Epithelial cell of proximal tubule (primary cell): ENCODE measurements around the gene BSG. TPM values are rescaled to one million over a fixed set of nuclear protein-coding genes. Genes with fewer than 3 reads are reported as not detected.

Source experiments
- total RNA-seq: library from RNA; depleted of rRNA; stranded (reverse); fragments of >200 nt; gene quantifications from 2 replicates; pipeline ENCODE4 v1.2.3, GENCODE V29; 2015

Gene BSG
- total RNA-seq, 1 donor from 2014 or later: 705 TPM

Other genes starting within 250 kb of the BSG start
- 12.0 and 21.3 TPM in 2 replicates for gene MIER2, start 227.8 kb upstream of the BSG start, total RNA-seq
- gene C2CD4C, start 163.4 kb upstream of the BSG start, total RNA-seq: 0.12 TPM in 1 of 2 replicates, not detected in the other
- gene SHC2, start 111.6 kb upstream of the BSG start, total RNA-seq: 0.07 and 2.1 TPM in 2 replicates
- gene MADCAM1, start 76.1 kb upstream of the BSG start, total RNA-seq: 0.17 TPM in 1 of 2 replicates, not detected in the other
- gene TPGS1, start 65.1 kb upstream of the BSG start, total RNA-seq: 56.4 and 78.1 TPM in 2 replicates
- 142 and 265 TPM in 2 replicates for gene CDC34, start 40.8 kb upstream of the BSG start, total RNA-seq
- gene GZMM, start 28.5 kb upstream of the BSG start, total RNA-seq: not detected in 2 replicates
- 0.22 TPM in 1 of 2 replicates, not detected in the other for gene HCN2, start 17.3 kb downstream of the BSG start, total RNA-seq
- gene POLRMT, start 60.9 kb downstream of the BSG start, total RNA-seq: 37.9 and 60.0 TPM in 2 replicates
- 0.29 TPM in 1 of 2 replicates, not detected in the other for gene FGF22, start 67.3 kb downstream of the BSG start, total RNA-seq
- gene RNF126, start 90.6 kb downstream of the BSG start, total RNA-seq: 102 and 161 TPM in 2 replicates
- gene FSTL3, start 103.8 kb downstream of the BSG start, total RNA-seq: 199 and 483 TPM in 2 replicates
- gene PRSS57, start 122.9 kb downstream of the BSG start, total RNA-seq: not detected in 2 replicates
- 3.2 and 17.1 TPM in 2 replicates for gene PALM, start 136.3 kb downstream of the BSG start, total RNA-seq
- gene MISP, start 178.5 kb downstream of the BSG start, total RNA-seq: 25.2 and 41.5 TPM in 2 replicates
- gene PTBP1, start 224.9 kb downstream of the BSG start, total RNA-seq: 186 and 453 TPM in 2 replicates
- gene PLPPR3, start 249.4 kb downstream of the BSG start, total RNA-seq: 0.07 and 0.75 TPM in 2 replicates